Body of pancreas (tissue), 4 donors: Measurements from ENCODE around the gene SRRM2.

Experiments
- POLR2A ChIP-seq, 3 donors: fragments of 450-650 bp; IDR thresholded peaks; one replicate each; pipeline ENCODE4 v1.6.1; 2016; ENCODE audit warnings: antibody characterized with exemption in 3 of 3, mild to moderate bottlenecking in 2 of 3
- TF ChIP-seq, protein P1 (sequence below), 7 experiments: fragments of 450-650 bp in 4 of 7; fragments of 200-600 bp in 3 of 7; sonication (generic) in 3 of 7; IDR thresholded peaks; one replicate each; pipeline ENCODE4 v1.5.1; 2016 to 2019; ENCODE audit warnings: antibody characterized with exemption in 7 of 7

DNA sequence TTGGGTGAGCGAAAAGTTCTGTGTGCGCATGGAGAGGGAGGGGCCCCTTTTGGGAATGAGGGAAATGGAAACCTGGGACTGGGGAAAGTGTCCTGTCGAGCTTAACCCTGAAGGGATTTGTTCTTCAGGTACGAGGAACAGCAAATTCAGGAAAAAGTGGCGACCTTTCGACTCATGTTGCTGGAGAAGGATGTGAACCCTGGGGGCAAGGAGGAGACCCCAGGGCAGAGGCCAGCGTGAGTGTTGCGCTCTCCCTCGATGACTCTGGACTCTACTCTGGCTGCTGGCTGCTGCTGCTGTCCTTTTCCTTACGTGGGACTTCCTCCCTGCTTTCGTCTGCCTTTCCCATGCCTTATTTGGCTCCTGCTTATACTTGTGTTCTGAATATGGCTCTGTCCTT lies 4.9 kb downstream of the SRRM2 start:
- TF ChIP-seq POLR2A (IDR thresholded peaks at IDR 0.05) = no peak
- TF ChIP-seq, protein P1, sequence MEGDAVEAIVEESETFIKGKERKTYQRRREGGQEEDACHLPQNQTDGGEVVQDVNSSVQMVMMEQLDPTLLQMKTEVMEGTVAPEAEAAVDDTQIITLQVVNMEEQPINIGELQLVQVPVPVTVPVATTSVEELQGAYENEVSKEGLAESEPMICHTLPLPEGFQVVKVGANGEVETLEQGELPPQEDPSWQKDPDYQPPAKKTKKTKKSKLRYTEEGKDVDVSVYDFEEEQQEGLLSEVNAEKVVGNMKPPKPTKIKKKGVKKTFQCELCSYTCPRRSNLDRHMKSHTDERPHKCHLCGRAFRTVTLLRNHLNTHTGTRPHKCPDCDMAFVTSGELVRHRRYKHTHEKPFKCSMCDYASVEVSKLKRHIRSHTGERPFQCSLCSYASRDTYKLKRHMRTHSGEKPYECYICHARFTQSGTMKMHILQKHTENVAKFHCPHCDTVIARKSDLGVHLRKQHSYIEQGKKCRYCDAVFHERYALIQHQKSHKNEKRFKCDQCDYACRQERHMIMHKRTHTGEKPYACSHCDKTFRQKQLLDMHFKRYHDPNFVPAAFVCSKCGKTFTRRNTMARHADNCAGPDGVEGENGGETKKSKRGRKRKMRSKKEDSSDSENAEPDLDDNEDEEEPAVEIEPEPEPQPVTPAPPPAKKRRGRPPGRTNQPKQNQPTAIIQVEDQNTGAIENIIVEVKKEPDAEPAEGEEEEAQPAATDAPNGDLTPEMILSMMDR (IDR thresholded peaks at IDR 0.05) = no peak
